HEK293 (cell line): ENCODE data around the gene TBX5.

Experiments used
- ATF2 ChIP-seq: fragments of 450-650 bp; formaldehyde crosslinking; IDR thresholded peaks from 2 replicates; pipeline ENCODE4 v1.5.1; 2016; ENCODE audit warnings: missing biosample characterization, missing genetic modification characterization, low read depth
- CTCF ChIP-seq: fragments of 450-650 bp; formaldehyde crosslinking; IDR thresholded peaks from 2 replicates; pipeline ENCODE4 v1.5.1; 2016; ENCODE audit warnings: missing biosample characterization, missing genetic modification characterization
- PRDM1 ChIP-seq: fragments of 450-650 bp; formaldehyde crosslinking; IDR thresholded peaks from 2 replicates; pipeline ENCODE4; 2016; ENCODE audit warnings: missing biosample characterization, missing genetic modification characterization
- REST ChIP-seq: fragments of 450-650 bp; formaldehyde crosslinking; IDR thresholded peaks from 2 replicates; pipeline ENCODE4 v1.5.1; 2016; ENCODE audit warnings: missing biosample characterization, missing genetic modification characterization
- SCRT2 ChIP-seq: fragments of 450-650 bp; formaldehyde crosslinking; IDR thresholded peaks from 2 replicates; pipeline ENCODE4 v1.5.1; 2016; ENCODE audit warnings: missing biosample characterization, missing genetic modification characterization
- ZEB2 ChIP-seq: fragments of 450-650 bp; formaldehyde crosslinking; IDR thresholded peaks from 2 replicates; pipeline ENCODE4 v1.5.1; 2016; ENCODE audit warnings: missing biosample characterization, missing genetic modification characterization
- ZNF169 ChIP-seq: fragments of 450-650 bp; formaldehyde crosslinking; IDR thresholded peaks from 2 replicates; pipeline ENCODE4 v1.5.1; 2016; ENCODE audit warnings: missing biosample characterization, missing genetic modification characterization
- ZNF596 ChIP-seq: fragments of 450-650 bp; IDR thresholded peaks from 2 replicates; pipeline ENCODE4 v1.5.0; 2018; ENCODE audit warnings: missing biosample characterization, mild to moderate bottlenecking, missing genetic modification characterization, moderate library complexity
- ZNF654 ChIP-seq: fragments of 450-650 bp; formaldehyde crosslinking; IDR thresholded peaks from 2 replicates; pipeline ENCODE4 v1.5.1; 2016; ENCODE audit warnings: low read depth, missing biosample characterization, missing genetic modification characterization
- ZNF791 ChIP-seq: fragments of 450-650 bp; formaldehyde crosslinking; IDR thresholded peaks from 2 replicates; pipeline ENCODE4 v1.5.1; 2016; ENCODE audit warnings: missing biosample characterization, missing genetic modification characterization
- ZNF792 ChIP-seq: fragments of 450-650 bp; formaldehyde crosslinking; IDR thresholded peaks from 2 replicates; pipeline ENCODE4 v1.5.1; 2016; ENCODE audit warnings: missing biosample characterization, missing genetic modification characterization
- ZNF843 ChIP-seq: fragments of 450-650 bp; formaldehyde crosslinking; IDR thresholded peaks from 2 replicates; pipeline ENCODE4 v1.5.1; 2016; ENCODE audit warnings: missing biosample characterization, missing genetic modification characterization
- TF ChIP-seq, protein P1 (sequence below): fragments of 450-650 bp; formaldehyde crosslinking; IDR thresholded peaks from 2 replicates; pipeline ENCODE4 v1.5.0; 2017; ENCODE audit warnings: missing biosample characterization, missing genetic modification characterization, borderline replicate concordance

DNA sequence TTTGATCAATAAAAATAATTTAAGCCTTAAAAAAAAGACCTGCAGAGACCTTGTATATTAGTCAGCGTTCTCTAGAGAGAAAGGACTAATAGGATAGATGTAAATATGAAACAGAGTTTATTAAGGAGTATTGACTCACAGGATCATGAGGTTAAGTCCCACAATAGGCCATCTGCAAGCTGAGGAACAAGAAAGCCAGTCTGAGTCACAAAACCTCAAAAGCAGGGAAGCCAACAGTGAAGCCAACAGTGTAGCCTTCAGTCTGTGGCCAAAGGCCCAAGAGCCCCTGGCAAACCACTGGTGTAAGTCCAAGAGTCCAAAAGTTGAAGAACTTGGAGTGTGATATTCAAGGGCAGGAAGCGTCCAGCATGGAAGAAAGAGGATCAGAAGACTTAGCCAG lies 66.3 kb downstream of the TBX5 start:
- no peak for TF ChIP-seq ZNF169 (tag by site-specific recombination)
- TF ChIP-seq SCRT2 (tag by site-specific recombination), result no peak
- TF ChIP-seq CTCF (tag by site-specific recombination), result no peak
- TF ChIP-seq ZNF843 (tag by site-specific recombination), result no peak
- TF ChIP-seq ATF2 (tag by site-specific recombination), result no peak
- no peak for TF ChIP-seq ZNF792 (tag by site-specific recombination)
- TF ChIP-seq REST, result no peak
- no peak for TF ChIP-seq ZEB2 (tag by site-specific recombination)
- TF ChIP-seq, protein P1, sequence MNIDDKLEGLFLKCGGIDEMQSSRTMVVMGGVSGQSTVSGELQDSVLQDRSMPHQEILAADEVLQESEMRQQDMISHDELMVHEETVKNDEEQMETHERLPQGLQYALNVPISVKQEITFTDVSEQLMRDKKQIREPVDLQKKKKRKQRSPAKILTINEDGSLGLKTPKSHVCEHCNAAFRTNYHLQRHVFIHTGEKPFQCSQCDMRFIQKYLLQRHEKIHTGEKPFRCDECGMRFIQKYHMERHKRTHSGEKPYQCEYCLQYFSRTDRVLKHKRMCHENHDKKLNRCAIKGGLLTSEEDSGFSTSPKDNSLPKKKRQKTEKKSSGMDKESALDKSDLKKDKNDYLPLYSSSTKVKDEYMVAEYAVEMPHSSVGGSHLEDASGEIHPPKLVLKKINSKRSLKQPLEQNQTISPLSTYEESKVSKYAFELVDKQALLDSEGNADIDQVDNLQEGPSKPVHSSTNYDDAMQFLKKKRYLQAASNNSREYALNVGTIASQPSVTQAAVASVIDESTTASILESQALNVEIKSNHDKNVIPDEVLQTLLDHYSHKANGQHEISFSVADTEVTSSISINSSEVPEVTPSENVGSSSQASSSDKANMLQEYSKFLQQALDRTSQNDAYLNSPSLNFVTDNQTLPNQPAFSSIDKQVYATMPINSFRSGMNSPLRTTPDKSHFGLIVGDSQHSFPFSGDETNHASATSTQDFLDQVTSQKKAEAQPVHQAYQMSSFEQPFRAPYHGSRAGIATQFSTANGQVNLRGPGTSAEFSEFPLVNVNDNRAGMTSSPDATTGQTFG (tag by site-specific recombination), result no peak
- TF ChIP-seq ZNF596 (tag by site-specific recombination), result no peak
- TF ChIP-seq ZNF791, result no peak
- TF ChIP-seq PRDM1, result no peak
- TF ChIP-seq ZNF654 (tag by site-specific recombination), result no peak
